HG03175 (cell line): ENCODE data around the gene PRR36.

Source experiments
- ATAC-seq: cut with Tn5 transposase; IDR thresholded peaks from one replicate; pipeline ENCODE4 v1.9.1; 2021; ENCODE audit warnings: mild to moderate bottlenecking, moderate library complexity; ENCODE audit not compliant: unreplicated experiment

PRR36 gene

GRCh38 chr19:7848779-7849457 is 25.3 kb downstream of the PRR36 start:
- no peak for ATAC-seq

GRCh38 chr19:7847664-7848063 is 26.5 kb downstream of the PRR36 start:
- ATAC-seq, result no peak

GRCh38 chr19:7846155-7846646 is 28.0 kb downstream of the PRR36 start:
- ATAC-seq, result no peak

GRCh38 chr19:7845390-7846154 is 28.6 kb downstream of the PRR36 start:
- no peak for ATAC-seq

GRCh38 chr19:7844951-7845350 is 29.2 kb downstream of the PRR36 start:
- no peak for ATAC-seq

- ATAC-seq, result no peak
Measured at GRCh38 chr19:7844405-7844804, 29.8 kb downstream of the PRR36 start.

GRCh38 chr19:7843521-7843920 is 30.7 kb downstream of the PRR36 start:
- ATAC-seq, result no peak

GRCh38 chr19:7842661-7843294 is 31.4 kb downstream of the PRR36 start:
- ATAC-seq, result no peak

- no peak for ATAC-seq
Measured at GRCh38 chr19:7841751-7842660, 32.2 kb downstream of the PRR36 start.

- no peak for ATAC-seq
Measured at GRCh38 chr19:7840629-7841028, 33.6 kb downstream of the PRR36 start.

- ATAC-seq, result no peak
Measured at GRCh38 chr19:7839476-7839875, 34.7 kb downstream of the PRR36 start.

GRCh38 chr19:7833225-7834099 is 40.7 kb downstream of the PRR36 start:
- no peak for ATAC-seq

- no peak for ATAC-seq
Measured at GRCh38 chr19:7832781-7833180, 41.4 kb downstream of the PRR36 start.

GRCh38 chr19:7832009-7832408 is 42.2 kb downstream of the PRR36 start:
- no peak for ATAC-seq

GRCh38 chr19:7831452-7831851 is 42.7 kb downstream of the PRR36 start:
- no peak for ATAC-seq

- ATAC-seq, result no peak
Measured at GRCh38 chr19:7830823-7831222, 43.4 kb downstream of the PRR36 start.

- ATAC-seq, result no peak
Measured at GRCh38 chr19:7830272-7830771, 43.9 kb downstream of the PRR36 start.

- peak; percentile 85 for ATAC-seq
Measured at GRCh38 chr19:7829561-7830271, 44.5 kb downstream of the PRR36 start, which contains the start of gene EVI5L. EVI5L (plus strand) TSS chr19:7830218; CDS start chr19:7846543, 16,325 bp downstream.

GRCh38 chr19:7829166-7829520 is 45.0 kb downstream of the PRR36 start:
- ATAC-seq, result no peak
